GM18519 (cell line): ENCODE results near the gene ACVR2B.
"Not testable (repeated sequence)": the region's sequence is repeated elsewhere in the genome, so short reads cannot be mapped to it uniquely, and the experiment has no call there.

Experiments
- ATAC-seq: cut with Tn5 transposase; IDR thresholded peaks from one replicate; pipeline ENCODE4 v1.9.1; 2021; ENCODE audit warnings: mild to moderate bottlenecking, moderate library complexity; ENCODE audit not compliant: unreplicated experiment, low FRiP score

Gene ACVR2B

GRCh38 chr3:38453075-38453912 is at the start of gene ACVR2B:
Gene ACVR2B (plus strand): TSS chr3:38453890. CDS start chr3:38454323, 433 bp downstream.
- no peak for ATAC-seq

- ATAC-seq = no peak
These were observed 49.4 kb upstream of the ACVR2B start for GRCh38 chr3:38404286-38404685.

- ATAC-seq = no peak
These were observed 42.1 kb upstream of the ACVR2B start for GRCh38 chr3:38411591-38411990.

- not testable (repeated sequence) for ATAC-seq
These were observed 32.9 kb upstream of the ACVR2B start for GRCh38 chr3:38420758-38421157.

GRCh38 chr3:38421679-38422336 is 31.9 kb upstream of the ACVR2B start:
- ATAC-seq = no peak

GRCh38 chr3:38426798-38427426 is 26.8 kb upstream of the ACVR2B start:
- not testable (repeated sequence) for ATAC-seq

GRCh38 chr3:38432871-38433658 is 20.6 kb upstream of the ACVR2B start:
- ATAC-seq = not testable (repeated sequence)

- ATAC-seq = not testable (repeated sequence)
These were observed 20.0 kb upstream of the ACVR2B start for GRCh38 chr3:38433661-38434060.

- not testable (repeated sequence) for ATAC-seq
These were observed 15.1 kb upstream of the ACVR2B start for GRCh38 chr3:38438436-38439069.

- ATAC-seq = not testable (repeated sequence)
These were observed 10.5 kb upstream of the ACVR2B start for GRCh38 chr3:38443205-38443604.

GRCh38 chr3:38446085-38446686 is 7.5 kb upstream of the ACVR2B start:
- no peak for ATAC-seq

- no peak for ATAC-seq
These were observed 6.9 kb upstream of the ACVR2B start for GRCh38 chr3:38446812-38447211.

- no peak for ATAC-seq
These were observed 2.8 kb upstream of the ACVR2B start for GRCh38 chr3:38450853-38451252.

GRCh38 chr3:38453913-38454177 is 155 bp downstream of the ACVR2B start:
- ATAC-seq = no peak

GRCh38 chr3:38454178-38454883 is 641 bp downstream of the ACVR2B start:
- ATAC-seq = no peak

- no peak for ATAC-seq
These were observed 1.4 kb downstream of the ACVR2B start for GRCh38 chr3:38454884-38455638.

GRCh38 chr3:38455639-38456430 is 2.1 kb downstream of the ACVR2B start:
- ATAC-seq = no peak
